Activated CD4-positive, CD25-positive, alpha-beta regulatory T cell (primary cell): ENCODE measurements around the gene PLPP6.
A peak's percentile ranks its signal among the peaks of the same experiment; 100 is the strongest.
"Not testable (repeated sequence)": the region's sequence is repeated elsewhere in the genome, so short reads cannot be mapped to it uniquely, and the experiment has no call there.

Experiments used
- DNase-seq, 4 experiments: peaks; one replicate each; lab custom pipeline; 2025; lab: John Stamatoyannopoulos, UW

Gene PLPP6

GRCh38 chr9:4662108-4662988, at the start of gene PLPP6:
PLPP6 (plus strand) TSS chr9:4662294; CDS start chr9:4662376, 82 bp downstream.
- DNase-seq: peak; percentile 31 to 57 (median 40)

- no peak for DNase-seq
Measured at GRCh38 chr9:4614627-4615026, 47.5 kb upstream of the PLPP6 start.

- DNase-seq: no peak
Measured at GRCh38 chr9:4615251-4615650, 46.8 kb upstream of the PLPP6 start.

DNA sequence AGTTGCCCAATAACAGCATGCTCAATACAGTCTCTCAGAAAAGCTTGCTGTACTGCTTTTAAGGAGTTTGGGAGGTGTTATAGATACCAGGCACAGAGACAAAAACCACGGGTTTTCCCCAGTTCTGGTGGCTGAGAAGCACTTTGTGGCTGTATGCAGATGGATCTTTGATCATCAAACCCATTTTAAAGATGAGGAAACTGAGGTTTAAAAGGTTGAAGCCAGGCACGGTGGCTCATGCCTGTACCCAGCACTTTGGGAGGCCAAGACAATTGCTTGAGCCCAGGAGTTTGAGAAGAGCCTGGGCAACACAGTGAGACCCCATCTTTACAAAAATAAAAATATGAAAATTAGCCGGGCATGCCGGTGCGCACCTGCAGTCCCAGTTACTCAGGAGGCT, 46.3 kb upstream of the PLPP6 start:
- no peak for DNase-seq

- DNase-seq: no peak
Measured at GRCh38 chr9:4617752-4618151, 44.3 kb upstream of the PLPP6 start.

DNA sequence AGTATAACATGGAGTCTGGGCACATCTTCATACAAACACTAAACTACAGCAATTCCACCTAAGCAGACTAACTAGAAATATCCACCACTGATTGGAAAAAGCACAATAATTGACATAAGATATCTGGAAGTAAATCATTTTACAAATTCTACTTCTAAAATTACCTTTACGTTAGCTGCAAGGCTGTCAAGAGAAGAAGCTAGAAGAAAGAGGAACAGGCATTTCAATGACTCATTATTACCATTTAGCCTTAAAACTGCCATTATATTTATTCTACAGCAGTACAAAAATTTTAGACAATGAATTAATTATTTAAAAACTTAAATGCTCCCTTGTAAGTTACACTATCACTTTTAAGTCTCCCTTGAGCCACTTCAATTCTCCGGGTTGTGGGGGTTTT, 43.4 kb upstream of the PLPP6 start:
- no peak for DNase-seq

GRCh38 chr9:4620057-4620765, 41.9 kb upstream of the PLPP6 start:
- DNase-seq: no peak

- DNase-seq: no peak
Measured at GRCh38 chr9:4620881-4621555, 41.1 kb upstream of the PLPP6 start.

DNA sequence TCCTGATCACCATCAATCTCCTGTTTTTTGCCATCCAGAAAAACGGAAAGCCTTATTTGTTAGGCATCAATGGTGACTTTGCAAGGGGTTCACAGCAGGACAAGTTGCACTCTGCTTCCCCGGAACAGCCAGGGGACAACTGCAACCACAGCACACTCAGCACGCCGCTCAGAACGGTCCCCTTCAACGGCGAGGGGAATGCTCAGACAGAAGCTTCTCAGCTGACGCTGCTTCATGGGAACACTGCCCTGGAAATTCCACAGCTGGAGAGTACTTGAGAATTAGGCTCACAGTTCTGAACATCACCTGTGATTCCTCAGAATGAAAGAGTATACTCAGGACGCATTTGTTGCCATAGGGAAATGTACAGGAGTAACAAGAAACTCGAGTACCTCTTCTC, 40.1 kb upstream of the PLPP6 start:
- DNase-seq: no peak

DNA sequence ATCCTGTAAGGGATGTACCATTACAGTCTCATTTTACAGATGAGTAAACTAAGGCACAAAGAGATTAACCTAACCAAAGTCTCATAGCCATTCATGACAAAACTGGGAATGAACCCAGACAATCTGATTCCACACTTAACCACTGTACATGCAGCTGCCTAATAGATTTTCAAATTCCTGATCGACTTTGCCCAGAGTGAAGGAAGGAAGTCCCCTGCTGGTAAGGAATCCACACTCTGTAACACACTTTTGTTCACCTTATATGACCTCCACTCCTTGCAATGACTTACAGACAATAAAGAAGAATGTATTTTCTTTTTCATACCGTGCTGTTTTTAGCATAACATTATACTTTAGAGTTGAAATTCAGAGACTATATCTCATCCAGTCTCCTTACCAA, 31.3 kb upstream of the PLPP6 start:
- DNase-seq: no peak

- DNase-seq: no peak
Measured at GRCh38 chr9:4638968-4639367, 23.1 kb upstream of the PLPP6 start.

DNA sequence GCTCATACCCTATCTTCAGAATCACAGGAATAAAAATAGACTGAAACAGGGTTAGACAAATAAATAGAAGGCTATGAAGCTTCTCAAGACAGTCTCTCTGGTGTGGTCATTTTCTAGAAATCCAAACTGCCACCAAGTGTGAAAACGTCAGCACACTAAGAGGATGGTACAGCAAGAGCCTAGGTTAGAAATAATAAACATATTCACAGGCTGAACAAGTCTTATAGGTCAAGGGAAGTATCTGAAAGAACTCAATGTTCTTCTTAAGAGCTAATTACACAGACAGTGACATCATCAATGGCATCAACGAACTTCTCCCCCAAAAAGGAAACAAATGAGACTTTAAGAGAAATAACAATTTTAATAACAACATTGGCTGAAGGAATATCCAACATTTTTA, 22.7 kb upstream of the PLPP6 start:
- DNase-seq: no peak

GRCh38 chr9:4640027-4640426, 22.1 kb upstream of the PLPP6 start:
- DNase-seq: peak in 2 of 4 experiments; percentile 2 to 26

DNA sequence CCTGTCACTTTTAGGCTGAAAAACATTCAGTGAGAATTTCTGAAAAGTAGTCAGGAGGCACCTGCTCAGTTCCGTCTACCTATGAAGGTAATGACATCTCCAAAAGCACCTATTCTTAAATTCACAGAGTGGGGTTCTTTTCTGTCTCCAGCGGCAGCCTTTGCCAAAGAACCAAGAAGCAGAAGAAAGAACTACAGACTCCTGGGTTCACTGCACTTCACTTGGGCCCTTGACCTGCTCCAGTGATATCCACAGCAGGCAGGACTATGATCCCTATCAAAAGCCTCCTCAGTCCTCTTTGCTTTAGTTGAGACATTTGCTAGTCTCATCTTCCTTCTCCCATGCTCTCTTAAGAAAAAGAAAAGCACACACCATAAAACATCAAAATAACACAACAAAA, 19.7 kb upstream of the PLPP6 start:
- DNase-seq: no peak

DNA sequence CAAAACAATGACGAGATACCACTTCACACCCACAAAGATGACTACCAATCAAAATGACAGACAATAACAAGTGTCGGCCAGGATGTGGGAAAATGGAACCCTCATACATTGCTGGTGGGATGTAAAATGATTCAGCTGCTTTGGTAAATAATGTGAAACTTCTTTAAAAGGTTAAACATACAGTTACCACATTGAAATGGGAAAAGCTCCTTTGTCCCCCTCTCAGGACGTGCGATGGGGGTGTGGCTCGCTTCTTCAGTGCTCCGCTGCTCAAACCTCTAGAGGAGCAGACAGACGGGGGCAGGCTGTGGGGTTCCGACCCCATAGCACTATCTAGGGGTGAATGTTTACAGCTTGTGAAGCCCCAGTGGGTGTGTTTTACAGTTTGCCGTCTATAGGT, 8.0 kb upstream of the PLPP6 start:
- no peak for DNase-seq

- no peak for DNase-seq
Measured at GRCh38 chr9:4654538-4654937, 7.6 kb upstream of the PLPP6 start.

GRCh38 chr9:4656196-4656595, 5.9 kb upstream of the PLPP6 start:
- not testable (repeated sequence) for DNase-seq

GRCh38 chr9:4656621-4657020, 5.5 kb upstream of the PLPP6 start:
- DNase-seq: no peak

DNA sequence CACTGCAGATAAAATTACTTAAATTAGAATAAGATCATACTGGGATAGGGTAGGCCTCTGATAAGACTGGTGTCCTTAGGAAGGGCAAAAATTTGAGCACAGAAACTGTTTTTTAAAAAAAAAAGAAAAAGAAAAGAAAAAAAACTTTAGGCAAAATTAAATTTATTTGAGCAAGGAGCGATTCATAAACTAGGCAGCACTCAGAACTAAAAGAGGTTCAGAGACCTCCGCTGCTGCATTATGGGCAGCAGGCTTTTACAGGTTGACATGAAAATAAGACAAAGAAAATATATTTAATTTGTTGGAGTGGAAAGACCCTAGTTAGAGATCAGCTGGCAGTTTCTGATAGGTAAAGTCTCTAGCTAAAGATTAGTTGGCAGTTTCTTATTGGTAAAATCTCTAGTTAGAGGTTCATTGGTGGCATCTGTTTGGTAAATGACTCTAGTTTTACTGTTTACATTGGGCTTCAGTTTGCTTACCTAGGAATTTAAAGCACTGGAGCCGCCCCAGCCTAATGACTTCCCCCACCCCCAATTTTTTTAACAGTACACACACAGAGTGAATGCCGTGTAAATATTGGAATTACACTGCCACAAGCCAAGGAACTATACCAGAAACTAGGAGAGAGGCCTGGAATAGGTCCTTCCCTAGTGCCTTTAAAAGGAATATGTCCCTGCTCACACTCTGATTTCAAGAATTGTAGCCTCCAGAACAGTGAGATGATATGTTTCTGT, 4.5 kb upstream of the PLPP6 start:
- no peak for DNase-seq

DNA sequence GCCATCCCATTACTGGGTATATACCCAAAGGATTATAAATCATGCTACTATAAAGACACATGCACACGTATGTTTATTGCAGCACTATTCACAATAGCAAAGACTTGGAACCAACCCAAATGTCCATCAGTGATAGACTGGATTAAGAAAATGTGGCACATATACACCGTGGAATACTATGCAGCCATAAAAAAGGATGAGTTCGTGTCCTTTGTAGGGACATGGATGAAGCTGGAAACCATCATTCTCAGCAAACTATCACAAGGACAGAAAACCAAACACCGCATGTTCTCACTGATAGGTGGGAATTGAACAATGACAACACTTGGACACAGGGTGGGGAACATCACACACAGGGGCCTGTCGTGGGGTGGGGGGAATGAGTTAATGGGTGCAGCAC, 1.4 kb upstream of the PLPP6 start:
- DNase-seq: not testable (repeated sequence)

DNA sequence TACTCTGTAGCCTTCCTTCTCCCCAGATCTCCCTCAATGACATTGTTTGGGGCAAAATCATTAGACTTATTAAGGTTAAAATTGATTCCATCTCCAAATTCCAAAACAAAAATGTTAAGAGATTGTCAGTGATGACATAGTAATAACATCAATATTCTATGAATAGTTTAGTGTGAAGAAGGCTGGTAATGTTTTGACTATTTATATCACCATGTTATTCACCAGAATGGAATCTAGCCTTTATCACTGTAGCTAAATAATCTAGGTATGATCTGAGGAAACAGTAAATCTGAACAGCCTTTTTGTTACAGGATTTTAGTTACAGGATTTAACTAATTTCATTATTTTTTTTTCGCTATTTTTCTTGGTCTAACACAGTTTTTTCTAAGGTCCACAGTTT, 929 bp upstream of the PLPP6 start:
- no peak for DNase-seq

GRCh38 chr9:4661611-4662010, 483 bp upstream of the PLPP6 start:
- DNase-seq: no peak
